Cardiac septum (tissue), 1 donor: Measurements from ENCODE around the gene PGR. TPM values are rescaled to one million over a fixed set of nuclear protein-coding genes. Genes with fewer than 3 reads are reported as not detected.

ENCODE experiments used
- DNase-seq: peaks from one replicate; pipeline ENCODE4 v3.0.0-alpha.2; 2020; ENCODE audit warnings: low spot score
- intact Hi-C: fragments of 100-400 bp; cut with DNase I; formaldehyde crosslinking; loops from one replicate; pipeline ENCODE4 v1.14.0; 2022
- long read RNA-seq: library from polyadenylated mRNA; unstranded; transcript quantifications from one replicate; pipeline ENCODE4 v2.0.0, GENCODE V29; 2021
- total RNA-seq: library from RNA; stranded (reverse); fragmentation: NEBNext Ultra II Directional; extraction: Animal tissue kit (Norgen Biotek cat#: 25700); gene quantifications from one replicate; pipeline ENCODE4 v1.2.1, GENCODE V29; 2021
- donor health status: DM: no; HTN: no; CAD: no.

The PGR gene
- total RNA-seq = 12.0 TPM
- long read RNA-seq, full-length matches to known transcripts = 6 of 21 reads
- long read RNA-seq, partial matches to known transcripts = 6 of 21 reads
- long read RNA-seq, other reads (novel, unspliced or antisense) = 9 of 21 reads

DNA sequence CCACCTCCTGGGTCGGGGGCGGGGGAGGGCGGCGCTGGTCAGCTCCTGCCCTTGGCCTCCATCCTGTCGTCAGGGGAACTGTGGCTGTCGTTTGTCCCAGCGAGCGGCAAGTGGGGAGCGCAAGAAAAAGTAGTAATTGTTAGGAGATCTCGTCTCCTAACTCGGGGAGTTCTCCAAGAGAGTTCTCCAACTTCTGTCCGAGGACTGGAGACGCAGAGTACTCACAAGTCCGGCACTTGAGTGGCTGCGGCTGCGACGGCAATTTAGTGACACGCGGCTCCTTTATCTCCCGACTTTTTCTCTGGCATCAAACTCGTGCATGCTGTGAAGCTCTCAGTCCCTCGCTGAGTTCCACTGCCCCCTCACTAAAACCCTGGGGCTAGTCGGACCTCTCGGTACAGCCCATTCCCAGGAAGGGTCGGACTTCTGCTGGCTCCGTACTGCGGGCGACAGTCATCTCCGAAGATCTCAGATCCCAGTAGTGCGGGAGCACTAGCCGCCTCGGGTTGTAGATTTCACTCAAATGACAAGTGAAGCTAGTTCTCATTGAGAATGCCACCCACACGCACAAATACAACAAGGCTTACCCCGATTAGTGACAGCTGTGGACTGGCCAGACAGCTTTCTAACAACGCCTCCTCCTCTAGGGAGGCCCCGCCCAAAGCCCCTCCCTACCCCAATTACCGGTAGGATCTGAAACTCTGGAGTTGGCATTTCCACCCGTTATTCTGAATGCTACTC, at the start of gene PGR:
Gene PGR (minus strand): TSS at position 611 of the 741 bp plus-strand sequence. CDS start 743 bp downstream, outside the sequence.
- intact Hi-C loops = no loop called here
- DNase-seq = peak; percentile 77

DNA sequence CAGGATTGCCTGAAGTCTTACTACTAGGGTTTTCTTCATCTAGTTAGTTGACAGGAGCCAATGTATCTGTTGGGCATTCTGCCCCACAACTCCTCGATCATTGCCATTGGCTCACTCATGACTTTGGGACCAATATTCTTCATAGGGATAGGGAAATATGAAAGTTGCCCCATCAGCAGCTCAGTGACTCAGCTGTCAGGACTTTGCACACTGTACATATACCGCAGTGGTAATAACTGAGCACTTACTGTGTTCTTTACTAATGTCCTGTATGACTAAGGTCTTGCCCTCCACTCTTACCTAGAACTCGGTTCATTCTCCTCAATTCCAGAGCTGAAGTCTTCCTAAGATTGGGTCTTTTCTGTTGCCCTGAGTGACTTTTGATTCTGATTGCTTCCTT, 46.8 kb upstream of the PGR start:
- no peak for DNase-seq
- intact Hi-C loops = no loop called here

DNA sequence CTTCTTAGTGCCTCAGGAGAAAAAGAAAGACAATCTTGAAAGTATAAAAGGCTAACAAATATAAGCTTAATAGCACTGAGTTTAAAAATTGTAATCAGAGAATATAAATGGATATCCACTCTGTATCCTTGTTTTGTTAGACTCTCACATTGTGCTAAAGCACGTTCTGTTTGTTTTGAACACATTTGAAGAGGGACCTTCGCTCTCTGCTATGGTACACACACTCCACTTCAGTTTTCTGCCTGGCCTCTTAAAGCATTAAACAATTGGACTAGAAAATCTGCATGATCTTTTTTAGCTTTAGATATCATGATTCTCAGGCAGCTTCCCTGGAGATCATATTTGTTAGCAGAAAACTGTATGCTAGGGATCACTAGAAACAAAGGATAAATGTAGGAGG, 40.3 kb upstream of the PGR start:
- DNase-seq = no peak
- intact Hi-C loops = no loop called here

DNA sequence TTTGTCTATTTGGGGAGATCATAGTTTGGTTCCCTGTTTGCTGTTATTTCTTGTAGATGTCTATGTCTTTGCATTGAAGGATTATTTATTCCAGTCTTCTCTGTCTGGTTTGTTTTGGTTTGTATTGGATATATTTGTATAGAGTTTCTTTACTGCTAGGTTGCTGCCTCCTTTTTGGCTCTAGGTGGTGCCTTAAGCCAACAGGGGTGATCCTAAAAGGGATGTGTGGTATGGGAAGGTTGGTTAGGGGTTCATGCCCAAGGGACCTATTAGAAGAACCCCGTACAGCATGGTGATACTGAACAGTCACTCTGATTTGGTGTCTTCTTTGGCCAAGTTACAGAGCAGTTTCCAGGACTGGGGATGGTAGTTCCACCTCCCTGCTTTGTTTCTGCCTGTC, 36.4 kb upstream of the PGR start:
- no peak for DNase-seq
- intact Hi-C loops = no loop called here

DNA sequence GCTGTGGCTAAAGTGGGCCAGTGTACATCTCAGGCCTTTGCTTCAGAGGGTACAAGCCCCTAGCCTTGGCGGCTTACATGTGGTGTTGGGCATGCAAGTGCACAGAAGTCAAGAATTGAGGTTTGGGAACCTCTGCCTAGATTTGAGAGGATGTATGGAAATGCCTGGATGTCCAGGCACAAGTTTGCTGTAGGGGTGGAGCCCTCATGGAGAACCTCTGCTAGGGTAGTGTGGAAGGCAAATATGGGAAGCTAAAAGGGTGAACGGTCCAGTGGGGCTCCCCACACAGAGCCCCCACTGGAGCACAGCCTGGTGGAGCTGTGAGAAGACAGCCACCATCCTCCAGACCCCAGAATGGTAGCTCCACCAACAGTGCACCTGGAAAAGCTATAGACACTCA, 28.5 kb upstream of the PGR start:
- DNase-seq = no peak
- intact Hi-C loops = no loop called here

DNA sequence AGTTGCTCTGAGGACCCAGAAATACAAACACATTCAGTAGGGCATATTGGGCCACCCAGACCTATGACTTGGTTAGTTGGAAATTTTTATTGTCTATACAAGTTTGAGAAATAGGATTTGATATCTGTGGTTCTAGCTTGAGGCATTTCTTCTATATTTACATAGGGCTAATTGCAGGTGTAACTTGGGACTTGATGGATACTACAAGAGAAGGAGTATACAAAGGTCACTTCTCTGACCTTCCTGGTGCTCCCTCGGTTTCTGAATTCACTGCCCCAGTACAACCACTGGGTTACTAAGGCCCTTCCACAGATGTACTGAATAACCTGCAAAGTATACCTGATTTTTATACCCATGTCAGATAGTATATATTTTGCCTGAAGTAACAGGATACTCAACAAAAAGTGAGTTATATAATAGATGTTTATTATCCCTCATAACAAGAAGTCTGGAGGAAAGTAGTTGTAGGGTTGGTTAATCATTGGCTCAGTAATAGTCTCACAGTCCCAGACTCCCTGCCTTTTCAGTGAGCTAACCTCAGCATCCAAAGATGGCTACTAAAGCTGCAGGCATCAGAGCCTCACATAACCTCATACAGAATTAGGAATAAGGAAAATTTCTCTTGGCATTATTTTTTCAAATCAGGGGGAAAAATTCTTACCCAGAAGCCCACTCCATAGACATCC, 8.8 kb upstream of the PGR start:
- intact Hi-C loops = loop anchor here (10.0 kb wide), 1 partner anchor 154 kb away; no protein-coding TSS in a partner anchor
- no peak for DNase-seq

DNA sequence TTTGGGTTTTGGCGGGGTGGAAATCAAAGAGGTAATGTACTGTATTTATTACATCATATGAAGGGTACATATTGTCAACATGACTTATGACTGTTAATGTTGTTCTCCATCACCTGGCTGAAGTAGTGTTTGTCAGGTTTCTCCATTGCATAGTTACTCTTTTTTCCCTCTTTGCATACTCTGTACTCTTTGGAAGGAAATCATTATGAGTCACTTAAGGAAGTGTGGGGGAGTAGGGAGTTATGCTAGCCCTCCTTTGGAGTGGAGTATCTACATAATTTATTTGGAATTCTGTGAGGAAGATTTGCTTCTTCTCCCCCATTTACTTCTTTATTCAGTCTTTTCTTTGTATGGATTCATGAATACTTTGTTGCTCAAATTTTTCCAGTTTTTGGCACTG, 3.6 kb upstream of the PGR start:
- intact Hi-C loops = loop anchor here (10.0 kb wide), 1 partner anchor 148 kb away; no protein-coding TSS in a partner anchor
- DNase-seq = no peak

DNA sequence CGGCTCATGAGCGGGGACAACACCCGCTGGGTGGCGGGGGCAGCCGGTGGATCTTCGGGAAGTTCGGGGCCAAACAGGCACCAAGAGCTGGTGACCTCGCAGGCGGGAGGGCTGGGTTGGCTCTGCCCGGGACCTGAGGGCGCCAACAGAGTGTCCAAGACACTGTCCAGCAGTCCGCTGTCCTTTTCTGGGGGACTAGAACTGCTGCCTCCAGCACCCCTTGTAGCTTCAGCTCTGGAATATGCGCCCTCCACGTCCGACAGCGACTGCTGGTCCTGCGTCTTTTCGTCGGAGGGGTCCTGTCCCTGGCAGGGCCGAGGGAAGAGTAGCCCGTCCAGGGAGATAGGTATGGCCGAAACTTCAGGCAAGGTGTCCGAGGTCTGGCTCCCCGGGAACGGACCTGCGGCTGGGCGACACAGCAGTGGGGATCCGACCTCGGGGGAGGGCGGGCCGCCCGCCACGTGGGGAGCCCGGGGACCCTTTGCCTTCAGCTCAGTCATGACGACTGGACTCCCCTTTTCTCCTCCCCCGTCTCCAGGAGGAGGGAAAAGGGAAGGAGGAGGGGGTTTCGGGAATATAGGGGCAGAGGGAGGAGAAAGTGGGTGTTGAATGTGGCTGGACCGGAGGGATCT, 926 bp downstream of the PGR start:
- intact Hi-C loops = no loop called here
- no peak for DNase-seq

DNA sequence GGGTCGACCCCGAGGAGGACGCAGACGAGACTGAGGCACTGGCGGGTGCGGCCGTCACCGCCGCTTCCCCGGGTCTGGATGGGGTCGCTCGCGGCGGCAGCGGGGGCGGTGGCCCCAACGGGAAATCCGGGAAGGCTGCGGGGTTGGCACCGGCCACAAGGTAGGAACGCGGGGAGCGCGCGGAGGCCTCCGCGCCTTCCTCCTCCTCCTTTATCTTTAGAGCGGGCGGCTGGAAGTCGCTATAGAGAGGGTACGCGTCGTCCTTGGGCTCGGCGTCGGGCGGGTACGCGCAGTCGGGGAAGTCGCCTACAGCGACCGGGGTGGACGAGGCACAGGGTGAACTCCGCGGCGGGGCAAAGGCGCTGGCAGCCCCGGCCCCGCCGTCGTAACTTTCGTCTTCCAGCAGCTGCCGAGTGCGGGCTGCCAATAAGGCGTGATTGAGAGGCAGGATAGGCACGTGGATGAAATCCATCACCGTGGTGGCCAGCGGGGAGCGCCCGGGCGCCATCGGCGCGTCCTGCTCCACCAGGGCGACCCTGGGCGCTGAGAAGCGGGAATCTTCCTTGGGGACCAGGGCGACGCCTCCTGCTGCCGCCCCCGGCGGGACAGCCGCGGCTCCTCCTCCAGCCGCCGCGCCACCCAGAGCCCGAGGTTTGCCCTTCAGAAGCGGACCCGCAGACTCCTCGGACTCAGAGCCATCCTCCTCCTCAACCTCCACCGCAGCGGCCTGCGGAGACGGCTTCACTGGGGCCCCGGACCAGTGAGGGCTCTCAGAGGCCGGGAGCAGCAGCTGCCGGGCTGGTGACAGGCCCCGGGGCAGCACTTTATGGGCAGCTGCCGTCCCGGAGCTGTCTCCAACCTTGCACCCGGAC, 1.7 kb downstream of the PGR start:
- no peak for DNase-seq
- intact Hi-C loops = loop anchor here (2.0 kb wide), 1 partner anchor 93 kb away; no protein-coding TSS in a partner anchor

DNA sequence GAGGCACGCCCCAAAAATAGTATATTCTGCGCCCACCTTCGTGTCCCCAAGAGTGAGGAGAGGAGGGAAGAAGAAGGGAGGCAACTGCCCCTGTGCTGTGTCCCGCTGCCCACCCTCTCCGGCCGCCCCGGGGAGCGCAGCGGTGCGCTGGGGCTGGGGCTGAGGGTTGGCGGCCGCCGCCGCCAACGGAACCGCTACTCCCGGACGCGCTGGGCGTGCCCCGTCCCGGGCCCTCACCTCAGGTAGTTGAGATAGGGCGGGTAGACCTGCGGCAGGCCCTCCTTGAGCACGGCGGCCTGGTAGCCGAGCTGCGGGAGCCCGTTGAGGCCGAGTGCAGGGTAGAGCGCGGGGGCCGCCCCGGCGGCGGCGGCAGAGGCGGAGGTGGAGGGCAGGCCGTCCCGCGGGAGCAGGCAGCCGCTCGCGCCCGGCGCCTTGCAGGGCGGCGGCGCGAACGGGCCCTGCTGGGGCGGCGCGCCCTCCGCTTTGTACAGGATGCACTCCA, 2.4 kb downstream of the PGR start:
- DNase-seq = peak; percentile 75

DNA sequence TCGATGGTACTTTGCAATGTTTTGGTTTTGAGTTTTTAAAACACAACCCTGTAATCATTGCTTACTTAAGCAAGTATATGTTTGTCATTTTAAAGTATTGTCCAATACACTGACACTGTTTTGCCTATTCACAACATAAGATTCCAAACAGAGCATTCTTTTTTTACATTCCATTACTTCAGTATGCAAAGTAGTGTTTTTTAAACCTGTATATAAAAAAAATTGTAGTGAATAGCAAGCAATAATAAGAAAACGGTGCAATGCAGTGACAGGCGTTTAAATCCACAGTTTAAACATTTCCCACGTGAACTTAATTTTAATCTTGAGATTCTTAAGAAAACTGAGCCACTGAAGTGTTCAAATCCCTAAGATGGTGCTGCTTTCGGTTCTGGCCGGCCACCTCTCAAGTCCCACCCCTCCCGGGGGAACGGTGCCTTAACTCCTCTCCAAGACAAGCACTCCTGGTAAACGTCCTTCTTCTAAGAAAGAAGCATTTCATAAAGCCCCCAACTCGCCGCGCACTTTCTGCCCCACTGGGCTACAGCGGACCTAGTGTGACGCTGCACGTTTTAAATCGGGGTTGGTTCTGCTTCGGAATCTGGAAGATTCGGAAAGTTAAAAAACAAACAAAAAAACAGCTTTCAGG, 2.9 kb downstream of the PGR start:
- no peak for DNase-seq
- intact Hi-C loops = loop anchor here (2.0 kb wide), 1 partner anchor 92 kb away; no protein-coding TSS in a partner anchor

More for the DNA sequence above, 2.4 kb downstream of the PGR start:
- intact Hi-C loops = loop anchor here (2.0 kb wide), 1 partner anchor 92 kb away; no protein-coding TSS in a partner anchor

DNA sequence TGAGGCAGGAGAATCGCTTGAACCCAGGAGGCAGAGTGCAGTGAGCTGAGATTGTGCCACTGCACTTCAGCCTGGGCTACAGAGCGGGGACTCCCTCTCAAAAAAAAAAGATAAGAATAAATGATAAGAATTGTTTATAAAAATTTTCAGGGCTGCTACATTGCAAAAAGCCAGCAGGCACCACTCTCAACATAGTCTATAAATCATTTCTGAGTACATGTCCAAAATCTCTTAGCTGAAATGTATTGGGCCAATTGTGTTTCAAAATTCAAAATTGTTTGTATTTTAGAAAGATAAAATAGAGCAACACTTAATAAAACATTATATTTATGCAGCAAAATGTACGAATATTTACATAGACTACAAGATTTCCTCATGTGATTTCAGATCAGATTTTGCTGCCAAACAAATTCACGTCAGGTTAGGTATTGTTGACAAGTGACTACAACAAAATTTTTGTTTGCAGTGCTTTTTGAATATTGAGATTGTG, 13.9 kb downstream of the PGR start:
- DNase-seq = no peak
- intact Hi-C loops = no loop called here

DNA sequence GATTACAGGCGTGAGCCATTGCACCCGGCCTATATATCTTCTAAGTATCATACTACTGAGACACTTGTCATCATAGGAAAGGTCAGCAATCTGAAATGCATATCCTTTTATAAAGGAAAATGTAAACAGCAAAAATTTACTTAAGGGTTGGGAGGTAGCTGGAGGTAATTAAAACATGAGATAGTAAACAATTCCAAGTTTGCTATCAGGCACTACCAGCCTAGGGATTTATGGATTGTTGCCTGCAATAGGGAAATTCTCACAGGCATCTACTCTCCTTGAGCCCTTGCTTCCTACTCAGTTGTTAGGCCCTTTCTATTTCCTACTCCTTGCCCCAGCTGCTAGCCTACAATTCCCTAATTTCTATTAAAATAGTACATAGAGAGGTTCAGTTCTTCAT, 16.1 kb downstream of the PGR start:
- no peak for DNase-seq
- intact Hi-C loops = no loop called here

DNA sequence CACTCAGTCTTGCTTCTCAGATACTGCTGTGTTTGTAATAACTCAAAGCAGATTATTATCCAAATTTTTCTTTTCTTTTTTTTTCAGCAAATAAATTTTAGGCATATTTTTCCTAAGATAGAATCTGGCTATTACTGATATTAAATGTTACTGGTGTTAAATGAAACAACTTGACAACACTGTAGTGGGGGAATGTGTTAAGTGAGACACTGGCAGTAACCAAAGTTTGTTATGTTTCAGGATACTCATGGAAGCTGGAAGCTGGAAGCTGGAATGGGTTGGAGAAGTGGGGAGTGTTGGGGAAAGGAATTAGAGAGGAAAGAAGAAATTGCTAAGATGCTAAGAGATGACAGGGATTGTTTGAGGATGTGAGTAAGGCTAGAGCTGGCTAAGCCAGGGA, 24.9 kb downstream of the PGR start:
- intact Hi-C loops = no loop called here

DNA sequence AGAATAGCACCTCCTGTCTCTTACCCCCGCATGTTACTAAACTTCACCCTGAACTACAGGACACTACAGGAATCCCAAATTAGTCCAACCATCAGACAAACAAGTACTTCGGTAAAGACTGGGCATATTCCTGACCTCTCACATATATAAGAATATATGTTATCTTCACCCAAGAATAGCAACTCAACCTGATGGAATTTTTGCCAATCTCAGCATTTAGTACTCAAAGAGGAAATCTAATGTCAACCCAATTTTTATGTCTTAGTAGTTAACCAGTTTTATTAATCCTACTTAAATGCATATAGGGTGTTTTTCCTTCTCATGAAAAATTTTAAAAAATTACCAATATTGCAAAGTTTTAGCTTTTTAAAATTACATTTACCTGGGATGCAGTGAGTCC, 26.2 kb downstream of the PGR start:
- intact Hi-C loops = no loop called here
- DNase-seq = no peak

More for the DNA sequence above, 24.9 kb downstream of the PGR start:
- no peak for DNase-seq

DNA sequence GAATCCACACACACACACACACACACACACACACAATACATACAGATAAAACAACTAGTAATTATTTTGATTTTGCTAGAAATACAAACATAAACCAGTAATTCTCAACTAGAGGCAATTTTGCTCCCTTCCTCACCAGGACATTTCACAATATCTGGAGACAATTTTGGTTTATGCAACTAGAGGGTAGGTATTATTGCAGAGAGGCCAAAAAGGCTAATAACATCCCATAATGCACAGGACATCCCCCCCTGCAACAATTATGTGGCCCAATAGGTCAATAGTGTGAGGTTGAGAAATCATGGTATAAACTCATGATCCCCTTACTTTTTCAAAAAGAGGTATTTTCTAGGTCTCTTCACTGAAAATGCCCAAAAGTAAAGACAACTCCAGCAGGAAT, 29.0 kb downstream of the PGR start:
- intact Hi-C loops = no loop called here
- no peak for DNase-seq

DNA sequence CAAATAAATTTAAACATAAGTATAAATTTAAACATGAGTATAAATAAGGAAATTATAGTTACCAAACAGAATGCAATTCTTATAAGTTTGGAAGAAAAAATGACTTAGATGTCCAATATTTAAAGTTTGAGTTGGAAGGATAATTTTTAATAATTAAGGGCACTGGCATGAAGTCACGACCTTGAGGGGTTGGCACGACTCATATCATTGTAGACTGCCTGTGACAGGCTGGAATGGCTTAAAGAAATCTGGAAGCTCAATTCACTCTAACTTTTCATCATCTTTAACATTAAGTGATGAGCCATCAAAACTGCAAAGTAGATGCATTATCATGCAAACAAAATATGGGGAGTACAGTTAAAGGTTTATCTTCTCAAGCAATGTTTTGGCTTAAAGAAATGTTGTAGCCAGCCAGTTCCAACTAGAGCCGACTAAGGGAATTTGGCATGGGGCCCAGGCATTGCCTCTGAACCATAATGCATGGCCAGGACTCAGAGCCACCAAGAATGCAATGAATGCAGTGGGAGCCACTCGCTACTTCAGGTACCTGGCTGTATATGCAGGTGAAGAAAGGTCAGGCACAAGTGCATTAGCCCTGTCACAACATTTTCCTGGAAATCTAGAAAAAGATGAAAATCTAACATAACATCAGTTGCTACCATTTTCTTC, 33.4 kb downstream of the PGR start:
- DNase-seq = no peak
- intact Hi-C loops = no loop called here

DNA sequence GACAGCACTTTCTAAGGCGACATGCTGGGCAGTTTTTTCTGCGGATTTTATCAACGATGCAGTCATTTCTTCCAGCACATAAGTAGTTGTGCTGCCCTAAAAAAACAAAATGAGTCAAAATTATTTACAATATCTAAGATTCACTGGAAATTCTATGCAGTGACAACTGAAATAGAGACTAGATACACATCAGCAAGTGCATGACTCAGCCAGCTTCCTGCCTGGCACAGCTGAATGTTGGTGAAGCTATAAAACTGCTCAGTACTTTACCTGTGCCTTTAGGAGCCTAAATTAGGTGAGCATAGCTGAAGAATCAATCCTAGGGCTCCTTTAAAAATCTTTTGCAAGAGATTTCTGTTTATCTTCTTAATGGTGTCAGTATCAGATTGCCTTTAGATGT, 37.8 kb downstream of the PGR start:
- intact Hi-C loops = no loop called here
- no peak for DNase-seq
